Ectodermal cell (in vitro differentiated cells): ENCODE data around the gene ARL4A.

Experiments
- H3K27ac ChIP-seq: 2 replicates; pipeline ENCODE4 v1.7.0; 2013; ENCODE audit warnings: mild to moderate bottlenecking, low read depth, low read length; ENCODE audit not compliant: insufficient read depth, poor library complexity, severe bottlenecking
- H3K27me3 ChIP-seq: 2 replicates; pipeline ENCODE4 v1.7.0; 2013; ENCODE audit warnings: mild to moderate bottlenecking, low read length; ENCODE audit not compliant: insufficient read depth, control insufficient read depth, poor library complexity, severe bottlenecking
- H3K36me3 ChIP-seq: one replicate; pipeline ENCODE4 v1.7.0; 2013; ENCODE audit warnings: low read length; ENCODE audit not compliant: control insufficient read depth, insufficient read depth
- H3K4me1 ChIP-seq: one replicate; pipeline ENCODE4 v1.7.0; 2013; ENCODE audit warnings: low read length; ENCODE audit not compliant: control insufficient read depth, insufficient read depth
- H3K4me3 ChIP-seq: 2 replicates; pipeline ENCODE4 v1.7.0; 2013; ENCODE audit warnings: low read depth, low read length, control low read depth; ENCODE audit not compliant: insufficient read depth
- H3K9me3 ChIP-seq: 2 replicates; pipeline ENCODE4 v1.7.0; 2013; ENCODE audit warnings: mild to moderate bottlenecking, low read length, moderate library complexity; ENCODE audit not compliant: control insufficient read depth
- WGBS, 2 experiments: methylation state at CpG; one replicate each; pipeline ENCODE4 v1.1.7; 2013; ENCODE audit warnings: missing lambda C conversion rate in 2 of 2; 5-methylcytosine and 5-hydroxymethylcytosine counted together

Gene ARL4A

GRCh38 chr7:12695965-12696364, 8.5 kb downstream of the ARL4A start:
- Histone ChIP-seq H3K4me1 (no peaks in the 10 kb centered on the region), H3K27me3 (no peaks in the 10 kb centered on the region), H3K9me3 (no peaks in the 10 kb centered on the region), H3K4me3 (no peak overlapping the region), H3K27ac (no peak overlapping the region), H3K36me3 (no peaks in the 10 kb centered on the region)
- WGBS, 2 experiments, result 88 to 100% methylated on average over 1 of the region's 1 CpG

- no peak overlapping the region for H3K4me3 ChIP-seq
- no peaks in the 10 kb centered on the region for H3K36me3 ChIP-seq
- H3K27me3 ChIP-seq, result no peaks in the 10 kb centered on the region
- 89 to 95% methylated on average over 10 of the region's 10 CpGs for whole genome bisulfite sequencing, 2 experiments
- H3K27ac ChIP-seq, result no peak overlapping the region
- H3K4me1 ChIP-seq, result no peaks in the 10 kb centered on the region
- peaks cover 4% of the 10 kb centered on the region for H3K9me3 ChIP-seq
Measured at GRCh38 chr7:12699299-12699698, 11.9 kb downstream of the ARL4A start.

GRCh38 chr7:12701433-12701832, 14.0 kb downstream of the ARL4A start:
- Histone ChIP-seq H3K4me1 (no peaks in the 10 kb centered on the region), H3K36me3 (no peaks in the 10 kb centered on the region), H3K27ac (no peak overlapping the region), H3K27me3 (no peaks in the 10 kb centered on the region), H3K9me3 (peaks cover 4% of the 10 kb centered on the region), H3K4me3 (no peak overlapping the region)
- WGBS, 2 experiments, result 94 to 98% methylated on average over 1 to 2 of the region's 2 CpGs

- H3K27me3 ChIP-seq, result no peaks in the 10 kb centered on the region
- peaks cover 4% of the 10 kb centered on the region for H3K9me3 ChIP-seq
- no peaks in the 10 kb centered on the region for H3K36me3 ChIP-seq
- 90% methylated on average over 2 of the region's 2 CpGs; no CpG with 5 or more reads in 1 of the 2 experiments for WGBS, 2 experiments
- H3K27ac ChIP-seq, result no peak overlapping the region
- peaks cover 6% of the 10 kb centered on the region for H3K4me1 ChIP-seq
- H3K4me3 ChIP-seq, result no peak overlapping the region
Measured at GRCh38 chr7:12703881-12704280, 16.4 kb downstream of the ARL4A start.

GRCh38 chr7:12705878-12706277, 18.4 kb downstream of the ARL4A start:
- Histone ChIP-seq H3K27ac (no peak overlapping the region), H3K36me3 (no peaks in the 10 kb centered on the region), H3K27me3 (no peaks in the 10 kb centered on the region), H3K9me3 (peaks cover 4% of the 10 kb centered on the region), H3K4me1 (peaks cover 6% of the 10 kb centered on the region), H3K4me3 (no peak overlapping the region)
- 92 to 96% methylated on average over 4 of the region's 4 CpGs for WGBS, 2 experiments

GRCh38 chr7:12706900-12707536, 19.6 kb downstream of the ARL4A start:
- no peaks in the 10 kb centered on the region for H3K27me3 ChIP-seq
- H3K9me3 ChIP-seq, result no peaks in the 10 kb centered on the region
- no peak overlapping the region for H3K27ac ChIP-seq
- peaks cover 6% of the 10 kb centered on the region for H3K4me1 ChIP-seq
- no peaks in the 10 kb centered on the region for H3K36me3 ChIP-seq
- H3K4me3 ChIP-seq, result no peak overlapping the region

GRCh38 chr7:12708314-12708713, 20.9 kb downstream of the ARL4A start:
- no peak overlapping the region for H3K27ac ChIP-seq
- no peaks in the 10 kb centered on the region for H3K27me3 ChIP-seq
- H3K9me3 ChIP-seq, result no peaks in the 10 kb centered on the region
- H3K4me1 ChIP-seq, result peaks cover 6% of the 10 kb centered on the region
- H3K4me3 ChIP-seq, result no peak overlapping the region
- H3K36me3 ChIP-seq, result no peaks in the 10 kb centered on the region

GRCh38 chr7:12709726-12710502, 22.5 kb downstream of the ARL4A start:
- H3K4me3 ChIP-seq, result no peak overlapping the region
- no peaks in the 10 kb centered on the region for H3K9me3 ChIP-seq
- H3K4me1 ChIP-seq, result peaks cover 15% of the 10 kb centered on the region
- no peak overlapping the region for H3K27ac ChIP-seq
- no peaks in the 10 kb centered on the region for H3K27me3 ChIP-seq
- H3K36me3 ChIP-seq, result no peaks in the 10 kb centered on the region
- WGBS, 2 experiments, result 100% methylated on average over 1 of the region's 2 CpGs; no CpG with 5 or more reads in 1 of the 2 experiments

GRCh38 chr7:12711124-12711523, 23.7 kb downstream of the ARL4A start:
- Histone ChIP-seq H3K36me3 (no peaks in the 10 kb centered on the region), H3K4me1 (peaks cover 21% of the 10 kb centered on the region), H3K27me3 (no peaks in the 10 kb centered on the region), H3K27ac (no peak overlapping the region), H3K4me3 (no peak overlapping the region), H3K9me3 (no peaks in the 10 kb centered on the region)
- WGBS, 2 experiments, result 93 to 94% methylated on average over 10 of the region's 11 CpGs

GRCh38 chr7:12712236-12712635, 24.8 kb downstream of the ARL4A start:
- Histone ChIP-seq H3K27ac (no peak overlapping the region), H3K9me3 (no peaks in the 10 kb centered on the region), H3K4me3 (no peak overlapping the region), H3K27me3 (no peaks in the 10 kb centered on the region), H3K4me1 (peaks cover 23% of the 10 kb centered on the region), H3K36me3 (no peaks in the 10 kb centered on the region)
- WGBS, 2 experiments, result 91 to 93% methylated on average over 2 of the region's 2 CpGs
